GM11168 (cell line): Measurements from ENCODE around the gene PKDCC.

Experiments used
- in situ Hi-C: fragments of 300-500 bp; cut with MboI; formaldehyde crosslinking; loops from one replicate; pipeline ENCODE4 v1.12.0; 2022; ENCODE audit warnings: low sequenced_read_pairs; ENCODE audit not compliant: unreplicated experiment

PKDCC gene, protein sequence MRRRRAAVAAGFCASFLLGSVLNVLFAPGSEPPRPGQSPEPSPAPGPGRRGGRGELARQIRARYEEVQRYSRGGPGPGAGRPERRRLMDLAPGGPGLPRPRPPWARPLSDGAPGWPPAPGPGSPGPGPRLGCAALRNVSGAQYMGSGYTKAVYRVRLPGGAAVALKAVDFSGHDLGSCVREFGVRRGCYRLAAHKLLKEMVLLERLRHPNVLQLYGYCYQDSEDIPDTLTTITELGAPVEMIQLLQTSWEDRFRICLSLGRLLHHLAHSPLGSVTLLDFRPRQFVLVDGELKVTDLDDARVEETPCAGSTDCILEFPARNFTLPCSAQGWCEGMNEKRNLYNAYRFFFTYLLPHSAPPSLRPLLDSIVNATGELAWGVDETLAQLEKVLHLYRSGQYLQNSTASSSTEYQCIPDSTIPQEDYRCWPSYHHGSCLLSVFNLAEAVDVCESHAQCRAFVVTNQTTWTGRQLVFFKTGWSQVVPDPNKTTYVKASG

DNA sequence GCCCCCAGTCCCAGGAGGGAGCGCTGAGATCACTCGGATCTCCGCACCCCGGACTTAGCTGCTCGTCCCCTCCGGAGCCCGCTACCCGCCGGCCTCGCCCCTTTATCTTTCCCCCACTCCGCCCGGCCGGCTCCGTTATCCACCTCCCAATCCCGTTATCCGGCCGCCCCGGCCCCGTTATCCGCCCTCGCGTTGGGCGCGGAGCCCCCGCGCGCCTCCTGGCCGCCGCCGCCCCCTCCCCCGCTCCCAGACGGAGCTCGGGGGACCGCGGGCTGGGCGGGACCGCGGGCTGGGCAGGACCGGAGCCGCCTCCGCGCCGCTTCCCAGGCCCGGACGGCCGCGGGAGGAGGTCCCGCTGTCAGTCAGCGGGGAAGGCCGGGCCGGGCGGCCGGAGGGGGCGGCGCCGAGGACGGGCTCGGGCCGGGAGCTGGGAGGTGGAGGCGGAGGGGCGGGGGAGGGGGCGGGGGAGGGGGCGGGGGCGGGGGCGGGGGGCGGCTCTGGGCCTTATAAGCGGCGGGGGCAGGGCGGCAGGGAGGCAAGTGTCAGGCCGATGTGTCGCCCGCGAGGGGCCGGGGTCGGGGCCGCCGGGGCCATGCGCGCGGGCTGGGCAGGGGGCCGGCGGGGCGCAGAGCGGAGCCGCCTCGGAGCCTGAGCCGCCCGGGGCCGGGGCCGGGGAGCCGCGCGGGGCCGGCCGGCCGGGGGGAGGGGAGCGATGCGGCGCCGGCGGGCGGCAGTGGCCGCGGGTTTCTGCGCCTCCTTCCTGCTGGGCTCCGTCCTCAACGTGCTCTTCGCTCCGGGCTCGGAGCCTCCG is at the start of gene PKDCC:
Gene PKDCC (plus strand): TSS at position 534 of the 811 bp plus-strand sequence. CDS start 179 bp downstream, at position 713.
- in situ Hi-C loops: no loop called here

DNA sequence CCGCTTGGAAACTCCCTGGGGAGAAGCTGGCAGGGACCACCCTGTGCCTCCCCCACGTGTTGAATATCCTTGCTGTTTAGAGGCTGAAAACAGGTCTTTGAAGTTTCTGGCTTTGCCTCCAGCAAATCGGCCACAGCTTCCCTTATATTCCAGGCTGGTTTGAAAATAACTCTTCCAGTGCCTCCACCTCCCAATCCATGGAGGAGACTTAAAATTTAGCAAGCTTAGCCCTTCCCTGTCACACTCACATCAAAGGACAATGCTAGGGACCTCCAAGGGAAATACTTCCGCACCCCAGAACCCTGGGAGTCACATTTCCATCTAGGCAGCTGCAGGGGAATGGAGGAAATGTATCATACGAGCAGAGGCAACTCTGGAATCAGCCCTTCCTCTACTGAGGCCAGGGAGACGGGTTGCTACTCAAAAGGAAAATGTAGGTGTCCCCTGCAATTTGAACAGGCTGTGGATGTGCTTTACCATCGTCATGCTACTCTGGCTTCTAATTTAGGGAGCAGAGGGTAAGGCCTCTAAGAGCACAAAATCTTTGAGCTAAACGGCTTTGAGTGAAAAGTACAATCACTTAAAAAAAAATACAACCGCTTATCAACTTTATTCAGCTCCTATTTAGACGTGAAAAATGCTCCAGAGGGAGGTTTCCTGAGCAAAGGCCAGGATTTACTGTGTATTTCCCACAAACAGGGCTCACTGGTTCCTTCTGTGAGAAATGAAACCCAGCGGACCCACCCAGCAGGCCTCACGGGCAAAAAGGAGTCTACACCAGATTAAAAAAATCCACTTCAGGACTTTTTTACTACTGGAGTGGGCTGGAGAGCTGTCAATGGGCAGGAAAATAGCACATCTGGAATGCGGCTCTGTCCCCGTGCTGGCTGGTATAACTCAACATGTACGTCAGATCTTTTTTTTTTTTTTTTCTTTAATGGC is 49.4 kb upstream of the PKDCC start:
- in situ Hi-C loops: no loop called here

DNA sequence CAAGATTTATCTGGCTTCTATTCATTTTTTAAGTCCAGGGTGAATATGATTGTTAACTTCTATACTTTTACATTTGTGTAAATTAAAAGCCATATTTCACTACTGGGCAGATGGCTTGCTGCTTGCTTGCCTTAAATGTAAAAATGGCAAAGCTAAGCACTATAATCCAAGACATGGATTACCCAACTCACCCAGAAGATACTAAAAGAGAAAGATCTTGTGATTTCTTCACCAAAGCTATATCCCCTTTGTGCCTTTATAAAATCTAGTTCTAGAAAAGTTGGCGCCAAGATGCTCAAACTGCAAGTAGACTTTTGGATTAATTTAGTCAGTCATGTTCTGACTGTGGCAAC is 48.7 kb upstream of the PKDCC start:
- in situ Hi-C loops: no loop called here

DNA sequence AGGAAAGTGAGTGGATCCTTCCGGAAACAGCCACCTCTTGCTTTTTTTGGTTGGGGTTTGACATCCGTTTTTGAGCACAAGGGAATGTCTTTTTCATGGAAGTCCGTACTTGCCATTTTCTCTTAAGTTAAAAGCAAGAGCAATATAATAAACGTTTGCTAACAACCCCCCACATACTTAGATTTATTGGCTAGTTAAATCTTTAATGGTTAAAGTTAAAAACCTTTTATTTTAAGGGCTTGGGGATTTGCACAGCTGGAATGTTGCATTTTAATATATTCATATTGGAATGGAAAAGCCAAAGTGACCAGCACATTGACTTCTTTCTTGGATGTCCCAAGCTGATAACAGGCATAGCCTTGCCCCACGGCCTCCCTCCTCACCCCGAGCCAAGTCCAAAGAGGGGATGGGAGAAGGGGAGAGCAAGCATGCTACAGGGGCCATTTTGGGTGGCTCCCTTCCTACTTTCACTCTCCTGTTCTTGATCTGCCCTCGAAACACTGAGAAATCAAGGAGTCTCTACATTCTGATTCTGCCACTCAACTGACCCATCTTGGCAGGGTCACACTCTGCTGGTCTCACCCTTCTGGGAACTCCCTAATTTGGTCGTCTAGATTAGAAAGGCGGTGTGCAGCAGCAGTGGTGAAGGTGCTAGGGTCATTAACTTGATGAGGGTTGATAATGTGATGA is 48.1 kb upstream of the PKDCC start:
- in situ Hi-C loops: no loop called here

DNA sequence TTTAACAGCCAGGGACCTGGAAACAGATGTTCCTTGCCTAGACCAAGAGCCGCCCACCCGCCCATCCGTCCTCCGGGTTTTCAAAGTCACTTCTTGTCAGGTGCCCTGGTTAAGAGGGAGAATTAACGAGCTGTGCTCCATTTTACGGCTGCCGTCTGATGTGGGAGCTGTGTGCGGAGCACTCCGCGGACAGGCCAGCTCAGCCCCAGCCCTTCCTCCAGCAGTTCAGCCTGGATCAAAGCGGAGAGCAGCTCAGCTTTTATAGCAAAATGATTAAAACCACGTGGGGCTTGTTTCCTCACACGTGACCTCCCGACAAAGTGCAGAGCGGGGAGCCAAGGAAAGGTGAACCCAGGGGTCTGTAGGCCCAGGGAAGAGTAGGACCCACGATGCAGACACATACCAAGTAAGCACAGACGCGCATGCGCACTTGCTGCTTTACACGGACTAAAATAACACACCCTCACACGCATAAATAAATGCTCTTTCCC is 46.1 kb upstream of the PKDCC start:
- in situ Hi-C loops: no loop called here

DNA sequence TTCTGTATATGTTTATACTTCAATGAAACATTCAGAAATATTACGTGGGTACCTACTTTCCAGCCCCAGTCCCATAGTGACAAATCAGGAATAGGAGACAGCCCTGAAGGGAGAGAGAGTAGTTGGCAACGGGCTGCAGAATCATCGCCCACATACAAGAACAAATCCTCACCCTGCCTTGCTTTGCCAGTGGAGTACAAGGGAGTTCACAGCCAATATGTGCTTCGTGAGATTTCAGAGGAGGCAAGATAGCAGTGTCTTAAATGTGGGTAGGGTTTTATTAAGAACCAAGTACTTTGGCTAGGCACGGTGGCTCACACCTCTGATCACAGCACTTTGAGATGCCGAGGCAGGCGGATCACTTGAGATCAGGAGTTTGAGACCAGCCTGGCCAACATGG is 40.3 kb upstream of the PKDCC start:
- in situ Hi-C loops: no loop called here

DNA sequence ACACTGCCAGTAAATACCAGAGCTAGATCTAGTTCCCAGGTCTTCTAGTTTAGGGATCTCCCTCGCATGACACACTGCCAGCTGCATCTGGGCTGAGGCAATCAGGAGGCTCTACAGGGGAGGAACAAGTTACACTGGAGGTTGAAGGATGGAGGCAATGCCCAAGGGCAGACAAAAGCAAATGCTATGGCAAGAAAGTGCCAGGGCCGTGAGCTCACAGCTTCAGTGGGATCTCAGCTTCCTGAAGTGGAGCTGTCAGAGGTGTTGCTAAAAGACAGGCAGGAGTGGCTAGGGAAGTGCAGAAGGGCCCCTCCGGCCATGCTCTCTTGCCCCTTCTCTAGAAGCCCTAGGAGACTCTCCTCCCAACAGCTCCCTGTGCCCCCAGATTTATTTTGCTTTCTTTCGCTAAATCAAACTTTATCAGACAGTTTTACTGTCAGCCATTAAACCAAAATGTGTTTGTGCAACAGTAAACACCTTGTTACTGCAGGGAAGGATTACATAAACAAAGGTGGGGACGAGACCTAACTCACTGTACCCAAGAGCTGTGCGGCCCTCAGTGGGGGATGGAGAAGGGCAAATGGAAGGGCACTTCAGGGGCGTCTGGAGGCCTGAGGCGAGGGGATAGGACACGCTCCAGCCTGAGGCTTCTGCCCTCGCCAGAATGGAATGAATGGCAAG is 39.4 kb upstream of the PKDCC start:
- in situ Hi-C loops: no loop called here

DNA sequence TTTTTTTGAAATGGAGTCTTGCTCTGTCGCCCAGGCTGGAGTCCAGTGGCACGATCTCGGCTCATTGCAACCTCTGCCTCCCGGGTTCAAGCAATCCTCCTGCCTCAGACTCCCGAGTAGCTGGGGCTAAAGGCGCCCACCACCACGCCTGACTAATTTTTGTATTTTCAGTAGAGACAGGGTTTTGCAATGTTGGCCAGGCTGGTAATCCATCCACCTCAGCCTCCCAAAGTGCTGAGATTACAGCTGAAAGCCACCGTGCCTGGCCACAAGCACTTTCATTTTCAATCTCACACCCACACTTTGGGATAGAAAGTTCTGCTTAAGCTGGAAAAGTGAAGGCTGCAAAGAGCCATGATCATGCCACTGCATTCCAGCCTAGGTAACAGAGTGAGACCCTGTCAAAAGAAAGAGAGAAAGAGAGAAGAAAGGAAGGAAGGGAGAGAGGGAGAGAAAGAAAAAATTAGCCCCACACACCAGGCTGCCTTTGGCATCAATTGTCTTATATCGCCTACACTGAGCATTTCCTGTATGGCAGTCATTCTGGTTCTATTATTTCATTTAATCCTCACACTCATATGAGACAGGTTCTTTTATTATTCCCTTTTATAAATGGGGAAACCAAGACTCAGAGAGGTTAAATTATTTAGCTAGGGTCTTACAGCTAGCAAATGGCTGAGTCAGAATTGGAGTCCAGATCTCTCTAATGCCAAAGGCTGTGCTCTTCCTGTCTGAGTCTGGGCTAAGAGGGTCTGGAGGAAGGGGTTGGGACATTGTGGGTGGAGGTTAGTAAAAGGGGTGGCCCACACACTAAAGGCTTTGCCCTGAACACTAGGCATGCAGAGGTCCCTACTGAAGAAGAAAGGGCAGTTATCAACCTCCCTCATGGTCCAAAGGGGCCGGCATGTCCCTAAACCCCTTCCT is 37.9 kb upstream of the PKDCC start:
- in situ Hi-C loops: no loop called here

DNA sequence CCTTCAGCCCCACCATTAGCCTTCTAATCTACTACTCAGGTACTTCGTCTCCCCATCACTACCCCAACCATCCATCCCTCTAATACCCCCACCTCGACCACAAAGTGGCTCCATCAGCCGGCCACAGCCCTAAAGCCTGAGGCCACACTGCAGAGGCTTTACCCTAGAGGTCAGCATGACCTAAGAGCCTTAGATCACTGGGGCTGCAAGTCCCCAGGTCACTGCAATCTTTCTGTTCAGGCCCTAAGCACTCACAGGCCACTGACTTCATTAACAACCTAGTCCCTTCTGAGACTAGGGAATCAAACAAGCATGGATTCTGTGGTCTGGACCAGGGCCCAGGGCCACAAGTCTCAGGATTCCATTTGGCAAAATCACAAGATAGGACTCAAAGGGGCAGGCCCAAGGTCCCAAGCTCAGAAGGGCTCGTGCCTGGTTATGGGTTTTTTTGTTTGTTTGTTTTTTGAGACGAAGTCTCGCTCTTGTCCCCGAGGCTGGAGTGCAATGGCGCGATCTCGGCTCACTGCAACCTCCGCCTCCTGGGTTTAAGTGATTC is 37.0 kb upstream of the PKDCC start:
- in situ Hi-C loops: no loop called here

DNA sequence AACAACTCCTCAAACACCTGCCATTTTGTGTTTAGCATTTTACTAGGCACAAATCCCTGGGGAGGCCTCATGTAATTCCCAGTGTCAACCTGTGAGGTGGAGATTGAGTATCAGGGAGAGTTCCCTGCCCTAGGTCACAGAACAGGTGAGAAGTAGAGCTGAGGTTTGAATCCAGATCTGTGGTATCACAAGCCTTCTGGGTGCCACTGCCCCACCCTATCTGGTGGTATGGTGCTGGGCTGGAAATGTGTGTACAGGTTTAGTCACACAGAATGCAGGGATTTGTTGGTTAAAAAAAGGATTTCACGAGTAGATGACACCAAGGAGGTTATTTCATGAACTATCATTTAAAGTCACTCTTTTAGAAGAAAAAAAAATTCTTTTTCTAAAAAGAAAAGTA is 35.7 kb upstream of the PKDCC start:
- in situ Hi-C loops: no loop called here

DNA sequence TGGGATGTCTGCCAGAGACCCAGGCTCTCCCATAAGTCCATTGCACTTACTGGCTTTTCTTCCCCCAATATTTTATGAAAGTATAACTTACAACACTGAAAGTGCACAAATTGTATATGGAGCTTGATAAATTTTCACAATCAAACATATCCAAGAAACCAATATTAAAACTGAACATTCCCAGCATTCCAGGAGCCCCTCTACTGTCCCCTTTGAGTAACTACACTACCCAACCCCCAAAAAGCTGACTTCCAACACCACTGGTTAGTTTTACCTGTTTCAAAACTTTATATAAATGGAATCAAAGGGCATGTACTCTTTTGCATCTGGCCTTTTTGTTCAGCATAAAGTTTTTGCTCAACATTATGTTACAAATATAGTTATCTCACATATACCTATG is 35.2 kb upstream of the PKDCC start:
- in situ Hi-C loops: no loop called here

DNA sequence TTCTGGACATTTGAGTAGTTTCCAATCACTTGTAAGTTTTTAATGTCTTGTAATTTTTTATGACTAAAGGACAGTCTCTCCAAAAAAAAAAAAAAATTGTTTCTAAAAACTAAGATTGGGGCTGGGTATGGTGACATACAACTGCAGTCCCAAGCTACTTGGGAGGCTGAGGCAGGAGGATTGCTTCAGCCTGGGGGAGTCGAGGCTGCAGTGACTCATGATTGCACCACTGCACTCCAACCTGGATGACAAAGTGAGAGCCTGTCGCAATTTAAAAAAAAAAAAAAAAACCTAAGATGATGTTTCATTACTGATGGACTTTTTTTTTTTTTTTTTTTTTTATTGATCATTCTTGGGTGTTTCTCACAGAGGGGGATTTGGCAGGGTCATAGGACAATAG is 34.4 kb upstream of the PKDCC start:
- in situ Hi-C loops: no loop called here

DNA sequence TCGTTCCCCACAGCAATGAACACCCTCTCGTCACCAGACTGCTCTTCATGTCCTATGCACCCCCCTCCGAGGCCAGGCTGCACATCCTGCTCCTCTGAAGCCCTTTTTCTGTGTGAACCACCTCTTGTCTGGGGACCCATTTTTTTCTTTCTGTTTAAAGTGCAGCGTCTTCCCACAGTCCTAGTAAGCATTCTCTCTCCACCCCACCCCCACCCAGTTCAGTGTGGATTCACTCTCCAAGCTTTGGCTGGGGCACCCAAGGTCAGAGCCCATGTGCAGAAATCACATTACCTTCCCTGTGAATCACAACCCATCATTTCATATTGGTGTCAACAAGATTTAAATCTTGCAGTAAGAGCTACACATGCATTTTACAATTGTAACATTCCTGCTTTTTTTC is 26.4 kb upstream of the PKDCC start:
- in situ Hi-C loops: loop anchor here (10.0 kb wide), 1 partner anchor 63 kb away; no protein-coding TSS in a partner anchor

DNA sequence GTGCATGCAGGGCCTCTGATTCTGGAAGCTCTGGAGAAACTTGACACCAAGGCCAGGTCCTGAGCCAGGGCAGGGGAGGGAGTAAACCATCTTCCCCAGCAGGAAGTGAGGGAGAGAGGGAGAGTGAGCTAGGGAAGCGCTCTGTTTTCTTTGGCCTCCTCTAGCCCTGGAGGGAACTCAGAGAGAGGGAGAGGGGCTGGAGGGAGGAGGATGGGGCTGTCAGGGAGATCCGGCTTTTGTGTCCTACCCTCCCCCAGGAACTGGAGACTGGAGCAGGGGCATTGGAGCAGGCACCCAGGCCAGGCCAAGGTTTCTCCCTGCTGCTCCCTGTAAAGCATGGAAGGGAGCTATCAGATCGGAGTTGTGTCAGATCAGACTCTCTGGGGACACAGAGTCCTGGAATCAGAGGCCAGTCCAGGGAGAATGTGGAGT is 22.7 kb upstream of the PKDCC start:
- in situ Hi-C loops: loop anchor here (10.0 kb wide), 1 partner anchor 60 kb away; no protein-coding TSS in a partner anchor

DNA sequence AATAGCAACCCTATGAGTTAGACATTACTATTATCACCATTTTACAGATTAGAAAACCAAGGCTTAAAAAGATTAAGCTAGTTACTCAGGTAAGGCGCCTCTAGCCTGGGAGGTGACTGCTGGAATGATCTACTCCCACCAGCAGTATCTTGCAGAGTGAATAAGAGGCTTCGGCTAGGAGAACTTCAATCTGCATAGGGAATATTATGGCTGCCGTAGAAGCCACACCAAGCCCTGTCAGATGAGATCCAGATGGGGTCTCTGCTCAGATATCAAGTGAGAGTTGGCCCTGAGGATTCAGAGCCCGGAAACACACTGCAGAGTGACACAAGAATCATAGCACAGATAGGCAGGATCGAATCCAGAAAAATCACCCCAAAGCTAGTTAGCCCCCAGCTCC is 21.5 kb upstream of the PKDCC start:
- in situ Hi-C loops: loop anchor here (10.0 kb wide), 1 partner anchor 59 kb away; no protein-coding TSS in a partner anchor

DNA sequence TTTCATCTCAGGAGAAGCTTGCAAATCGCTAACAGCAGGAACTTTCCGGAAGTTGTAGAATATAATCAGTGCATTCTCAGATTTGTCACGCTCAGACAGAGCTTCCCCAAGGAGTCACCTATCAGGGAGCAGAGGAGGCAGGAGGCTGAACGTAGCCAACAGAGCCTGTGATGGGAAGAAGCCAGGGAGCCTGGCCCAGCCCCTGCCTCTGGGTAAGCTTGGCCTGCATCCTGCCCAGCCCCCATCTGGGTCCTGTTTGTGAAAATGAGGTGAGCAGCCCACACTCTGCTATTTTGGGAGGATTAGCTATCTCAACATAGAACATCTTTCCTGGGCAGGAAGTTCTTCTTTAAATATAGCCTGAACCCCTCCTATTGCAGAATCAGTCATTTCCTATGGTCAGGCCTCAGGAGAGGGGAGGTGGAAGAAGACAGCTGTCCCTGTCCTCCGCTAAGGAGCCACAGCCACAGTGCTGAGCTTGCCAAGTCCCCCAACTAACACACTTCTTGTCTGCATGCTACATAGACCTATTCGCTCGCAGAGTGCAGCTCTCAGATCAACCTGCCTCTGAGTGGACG is 19.2 kb upstream of the PKDCC start:
- in situ Hi-C loops: loop anchor here (10.0 kb wide), 1 partner anchor 56 kb away; no protein-coding TSS in a partner anchor

DNA sequence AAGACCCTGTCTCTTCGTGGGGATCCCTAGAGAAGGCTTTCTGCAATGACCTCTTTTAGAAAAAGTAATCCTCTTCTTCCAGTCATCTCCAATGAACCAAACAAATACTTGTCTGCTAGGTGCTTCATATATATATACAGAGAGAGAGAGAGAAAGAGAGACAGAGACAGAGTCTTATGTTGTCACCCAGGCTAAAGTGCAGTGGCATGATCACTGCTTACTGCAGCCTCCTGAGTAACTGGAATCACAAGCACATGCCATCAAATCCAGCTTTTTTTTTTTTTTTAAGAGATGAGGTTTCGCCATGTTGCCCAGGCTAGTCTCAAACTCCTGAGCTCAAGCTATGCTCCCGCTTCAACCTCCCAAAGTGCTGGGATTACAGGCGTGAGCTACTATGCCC is 18.6 kb upstream of the PKDCC start:
- in situ Hi-C loops: loop anchor here (10.0 kb wide), 1 partner anchor 56 kb away; no protein-coding TSS in a partner anchor
